ENCODE measurements around the gene CRADD.
"Not testable (repeated sequence)": the region's sequence is repeated elsewhere in the genome, so short reads cannot be mapped to it uniquely, and the experiment has no call there.

The CRADD gene

DNA sequence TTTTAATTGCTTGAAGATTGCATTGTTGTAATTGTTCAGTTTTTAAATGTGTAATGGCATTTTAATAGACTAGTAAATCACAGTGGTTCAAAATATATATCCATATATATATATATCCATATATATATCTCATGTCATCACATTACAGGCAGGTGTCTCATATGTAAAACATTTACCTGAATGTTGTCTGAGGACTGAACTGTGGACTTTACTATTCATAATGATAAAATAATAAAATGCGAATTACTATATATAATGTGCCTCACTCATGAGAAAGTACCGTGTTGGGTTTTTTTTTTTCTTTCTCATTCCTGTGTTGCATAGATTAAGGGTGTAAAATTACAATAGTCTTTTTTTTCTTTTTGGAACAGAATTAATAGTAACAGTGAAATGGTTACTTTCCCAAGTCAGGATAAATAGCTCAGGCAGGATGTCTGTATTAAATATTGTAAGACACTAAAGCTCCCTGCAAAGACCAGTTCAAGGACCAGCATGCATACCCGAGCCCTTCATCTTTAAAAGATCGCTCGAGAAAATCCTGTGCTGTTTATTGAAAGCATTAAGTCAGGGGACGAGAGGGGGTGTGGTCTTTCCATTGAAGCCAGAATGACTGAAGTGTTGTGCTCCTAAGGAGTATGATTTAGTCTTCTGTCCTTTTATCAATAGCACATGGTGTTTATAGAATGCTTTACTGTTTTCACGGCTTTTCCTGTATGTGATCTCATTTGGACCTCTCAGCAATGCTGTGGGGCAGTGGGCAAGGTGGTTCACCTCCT is 173.5 kb downstream of the CRADD start:
- DNase-seq, result no peak

DNA sequence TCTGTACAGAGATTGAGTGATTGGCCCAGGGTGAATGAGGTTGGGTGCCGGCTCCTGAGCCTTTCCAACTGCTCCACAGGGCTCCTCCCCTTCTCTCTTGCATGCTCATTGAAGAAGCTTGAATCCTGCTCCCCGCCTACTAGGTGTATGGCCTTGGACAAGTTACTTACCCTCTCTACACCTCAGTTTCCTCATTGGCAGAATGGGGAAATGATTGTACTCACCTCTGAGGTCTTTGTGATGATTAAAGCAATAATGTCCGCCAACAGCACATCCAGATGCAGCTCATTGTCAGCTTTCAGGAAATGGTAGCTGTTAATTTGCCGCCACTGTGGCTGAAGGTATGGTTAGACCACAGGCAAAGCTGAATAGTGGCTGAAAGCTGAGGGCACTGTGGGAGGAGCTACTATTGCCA is 174.1 kb downstream of the CRADD start:
- no peak for DNase-seq

- DNase-seq, result no peak
These were observed 175.0 kb downstream of the CRADD start for GRCh38 chr12:93852173-93852591.

- no peak for DNase-seq
These were observed 176.7 kb downstream of the CRADD start for GRCh38 chr12:93853698-93854478.

GRCh38 chr12:93855261-93855660 is 178.1 kb downstream of the CRADD start:
- no peak for DNase-seq

DNA sequence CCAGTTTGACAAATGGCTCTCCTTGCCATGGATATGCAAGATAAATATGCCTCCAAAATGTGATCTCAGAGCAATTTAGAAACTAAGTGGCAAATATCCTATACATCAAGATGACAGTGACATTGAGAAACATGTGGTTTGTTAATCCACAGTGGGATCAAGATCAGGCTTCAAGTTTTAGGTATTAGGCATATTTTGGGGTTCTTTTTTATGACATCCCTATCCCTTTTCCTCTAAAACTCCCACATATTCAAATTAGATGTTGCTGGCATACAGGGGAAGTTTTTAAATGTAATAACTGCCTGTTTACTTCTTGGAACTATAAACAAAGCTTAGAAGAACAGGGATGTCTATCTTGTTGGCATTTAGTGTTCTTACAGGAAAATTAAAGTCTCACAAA is 179.4 kb downstream of the CRADD start:
- DNase-seq, result no peak

DNA sequence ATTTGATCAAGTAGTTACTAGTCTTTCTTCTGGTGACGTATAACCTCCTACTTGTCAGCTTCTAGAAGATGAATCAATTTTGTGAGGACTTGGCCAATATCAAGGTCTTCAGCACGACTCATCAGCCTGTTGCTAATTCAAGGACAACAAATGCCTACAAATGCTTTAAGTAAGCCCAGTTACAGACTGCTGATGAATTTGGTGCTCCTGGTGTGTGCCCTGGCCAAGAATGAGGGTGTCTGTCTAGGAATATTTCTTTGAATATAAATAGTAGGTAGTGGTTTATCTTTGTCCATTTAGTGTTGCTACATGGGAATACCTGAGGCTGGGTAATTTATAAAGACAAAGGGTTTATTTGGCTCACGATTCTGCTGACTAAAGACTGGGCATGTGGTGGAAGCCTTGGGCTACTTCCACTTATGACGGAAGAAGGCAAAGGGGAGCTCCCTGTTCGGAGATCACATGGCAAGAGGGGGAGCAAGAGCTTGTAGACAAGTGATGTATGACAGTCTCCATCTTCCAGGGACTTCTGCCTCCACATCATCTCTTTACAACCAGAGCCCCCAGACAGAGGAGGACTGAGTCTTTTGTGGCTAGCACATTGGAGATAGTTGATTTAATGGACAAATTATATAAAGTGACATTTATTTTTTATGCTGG is 180.2 kb downstream of the CRADD start:
- no peak for DNase-seq

DNA sequence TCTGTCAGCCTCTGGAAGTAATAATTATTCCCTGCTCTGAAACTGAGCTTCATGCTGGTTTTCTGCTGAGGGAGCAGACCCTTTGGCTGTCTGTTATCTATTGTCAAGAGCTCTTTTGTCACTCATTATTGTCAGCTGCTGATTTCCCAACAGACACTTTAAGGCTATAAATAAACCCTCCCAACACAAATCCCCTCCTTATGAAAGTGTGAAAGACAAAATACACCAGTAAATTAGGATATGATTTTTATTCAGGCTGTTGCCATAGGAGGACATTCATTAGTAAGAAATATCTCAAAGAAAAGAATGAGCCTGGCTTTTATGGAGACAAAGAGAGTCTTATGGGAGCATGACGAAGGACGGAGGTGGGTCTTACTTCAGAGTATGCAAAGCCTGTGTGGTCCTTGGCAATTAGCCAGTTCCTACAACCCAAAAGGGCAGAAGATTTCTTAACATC is 180.8 kb downstream of the CRADD start:
- no peak for DNase-seq

- DNase-seq, result no peak
These were observed 183.6 kb downstream of the CRADD start for GRCh38 chr12:93860668-93861373.

DNA sequence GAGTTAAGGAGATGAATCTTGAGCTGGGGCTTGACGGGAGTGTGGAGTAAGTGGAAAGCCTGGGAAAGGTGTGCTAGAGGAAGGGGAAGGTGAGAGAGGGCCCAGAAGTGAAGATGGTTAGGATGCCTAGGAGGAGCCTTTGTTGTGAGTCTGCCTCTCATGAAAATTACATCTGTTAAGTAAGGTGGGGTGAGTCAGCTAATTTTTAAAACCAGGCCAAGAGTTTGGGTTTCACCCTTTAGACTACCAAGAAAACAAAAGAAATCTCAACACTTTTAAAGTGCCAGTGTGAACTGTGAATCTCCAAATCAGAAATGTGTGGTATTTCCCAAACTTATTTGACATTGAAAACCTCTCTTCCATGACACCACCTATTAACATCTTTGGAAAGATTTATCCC is 185.2 kb downstream of the CRADD start:
- no peak for DNase-seq

- no peak for DNase-seq
These were observed 188.6 kb downstream of the CRADD start for GRCh38 chr12:93865751-93866150.

DNA sequence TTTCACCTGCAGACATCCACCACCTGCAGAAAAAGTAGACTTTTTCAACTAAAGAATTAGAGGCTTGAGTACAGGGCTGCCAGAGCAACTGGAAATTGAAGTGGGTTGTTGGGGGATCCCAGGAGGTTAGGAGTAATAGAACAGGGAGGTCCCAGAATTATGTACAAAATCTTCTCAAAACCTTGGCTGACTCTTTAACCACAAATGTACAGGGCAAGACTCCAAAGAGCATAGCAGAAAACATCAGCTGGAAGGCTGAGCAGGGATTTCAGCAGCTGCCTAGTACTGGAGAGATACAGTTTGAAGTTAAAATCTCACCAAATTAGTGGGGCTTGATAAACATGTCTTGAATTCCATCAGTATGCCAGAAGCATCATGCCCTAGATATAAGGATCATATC is 191.6 kb downstream of the CRADD start:
- no peak for DNase-seq

DNA sequence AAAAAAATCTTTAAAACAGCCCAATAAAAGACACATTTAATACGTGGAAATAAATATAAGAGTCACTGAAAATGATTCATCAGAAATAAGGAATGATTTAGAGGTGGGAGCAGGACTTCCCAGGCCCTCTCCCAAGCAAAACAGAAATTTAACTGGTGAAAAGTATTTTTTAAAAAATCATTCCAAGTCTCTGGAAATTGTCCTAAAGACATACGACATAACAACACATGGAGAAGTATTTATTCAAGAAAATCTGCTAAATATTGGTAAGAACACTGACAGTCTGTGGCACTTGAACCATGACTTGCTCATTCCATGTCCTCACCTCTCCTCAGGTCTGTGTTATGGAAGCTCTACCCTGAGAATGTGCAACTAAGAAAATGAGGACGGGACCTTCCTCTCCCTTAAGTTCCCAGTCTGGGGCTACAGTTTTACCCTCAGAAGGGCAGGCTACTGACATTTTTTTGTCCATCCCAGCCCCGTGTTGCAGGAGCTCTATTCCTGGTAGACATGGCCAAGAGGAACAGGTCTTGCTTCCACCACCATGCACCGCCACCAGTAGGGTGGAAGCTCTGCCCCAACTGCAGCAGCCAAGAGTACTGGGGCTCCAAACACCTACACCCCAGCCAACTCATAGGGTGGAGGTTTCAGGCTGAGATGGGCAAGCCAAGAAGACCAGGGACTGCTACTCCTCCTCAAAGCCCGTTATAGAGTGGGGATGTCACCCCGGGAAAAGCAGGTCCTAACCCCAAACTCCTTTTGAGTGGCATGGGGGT is 193.0 kb downstream of the CRADD start:
- no peak for DNase-seq

- DNase-seq, result not testable (repeated sequence)
These were observed 194.4 kb downstream of the CRADD start for GRCh38 chr12:93871566-93871965.

DNA sequence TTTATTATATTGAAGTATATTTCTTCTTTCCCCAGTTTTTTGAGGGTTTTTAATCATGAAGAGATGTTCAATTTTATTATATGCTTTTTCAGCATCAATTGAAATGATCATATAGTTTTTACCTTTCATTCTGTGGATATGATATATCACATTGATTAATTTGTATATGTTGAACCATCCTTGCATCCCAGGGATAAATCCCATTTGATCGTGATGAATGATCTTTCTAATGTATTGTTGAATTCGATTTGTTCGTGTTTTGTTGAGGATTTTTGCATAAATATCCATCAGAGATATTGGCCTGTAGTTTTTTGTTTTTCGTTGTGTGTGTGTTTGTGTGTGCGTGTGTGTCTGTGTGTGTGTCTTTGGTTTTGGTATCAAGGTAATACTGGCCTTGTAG is 196.4 kb downstream of the CRADD start:
- DNase-seq, result no peak

- no peak for DNase-seq
These were observed 198.0 kb downstream of the CRADD start for GRCh38 chr12:93875157-93875556.

DNA sequence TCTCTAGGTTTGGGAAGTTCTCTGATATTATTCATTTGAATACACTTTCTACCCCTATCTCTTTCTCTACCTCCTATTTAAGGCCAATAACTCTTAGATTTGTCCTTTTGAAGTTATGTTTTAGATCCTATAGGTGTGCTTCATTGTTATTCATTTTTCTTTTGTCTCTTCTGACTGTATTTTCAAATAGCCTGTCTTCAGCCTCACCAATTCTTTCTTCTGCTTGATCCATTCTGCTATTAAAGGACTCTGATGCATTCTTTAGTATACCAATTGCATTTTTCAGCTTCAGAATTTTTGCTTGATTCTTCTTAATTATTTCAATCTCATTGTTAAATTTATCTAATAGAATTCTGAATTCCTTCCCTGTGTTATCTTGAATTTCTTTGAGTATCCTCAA is 199.2 kb downstream of the CRADD start:
- DNase-seq, result no peak

DNA sequence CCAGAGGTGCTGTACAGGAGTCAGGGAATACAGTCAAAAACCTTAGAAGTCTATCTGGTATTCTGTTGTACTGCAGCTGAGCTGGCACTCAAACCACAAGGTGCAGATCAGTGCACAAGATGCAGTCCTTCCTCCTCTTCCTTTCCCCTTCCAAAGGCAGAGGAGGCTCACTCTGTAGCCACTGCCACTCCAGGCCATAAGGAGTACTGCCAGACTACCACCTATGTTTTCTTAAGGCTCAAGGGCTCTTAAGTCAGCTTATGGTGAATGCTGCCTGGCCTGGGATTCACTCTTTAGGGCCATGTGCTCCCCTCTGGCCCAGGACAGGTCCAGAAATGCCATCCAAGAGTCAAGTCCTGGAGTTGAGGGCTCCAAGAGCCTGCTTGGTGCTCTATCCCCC is 200.3 kb downstream of the CRADD start:
- no peak for DNase-seq

GRCh38 chr12:93879476-93880421 is 202.6 kb downstream of the CRADD start:
- no peak for DNase-seq

GRCh38 chr12:93880853-93881522 is 203.8 kb downstream of the CRADD start:
- no peak for DNase-seq
